ENCODE measurements around the gene SLC13A3.

SLC13A3 gene

DNA sequence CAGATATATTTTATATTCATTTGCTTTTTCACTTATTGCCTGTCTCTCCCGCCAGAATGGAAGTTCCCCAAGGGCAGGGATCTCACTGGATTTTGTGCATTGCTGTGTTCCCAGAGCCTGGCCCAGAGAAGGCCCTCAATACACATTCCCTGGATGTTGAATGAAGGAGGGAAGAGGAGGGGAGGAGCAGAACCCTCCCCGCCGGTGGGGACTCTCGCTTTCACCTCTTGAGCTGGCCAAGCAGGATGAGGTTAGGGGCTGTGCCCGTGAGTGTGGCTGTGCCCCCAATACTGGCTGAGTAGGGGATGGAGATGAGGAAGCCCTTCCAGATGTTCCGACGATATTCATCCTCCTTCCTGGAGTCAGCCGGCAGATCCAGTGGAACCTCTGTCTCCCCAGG is 55.3 kb downstream of the SLC13A3 start:
- H3K27ac ChIP-seq: no peak overlapping the region
- in situ Hi-C loops (cut with HindIII; ENCODE audit: low pct_ligation_motif_present, low sequenced_read_pairs): no loop called here
- H3K36me3 ChIP-seq (replicated peaks): no peaks in the 10 kb centered on the region
- DNase-seq: no peak
- H3K27me3 ChIP-seq (replicated peaks): no peaks in the 10 kb centered on the region
- TF ChIP-seq, protein P1, sequence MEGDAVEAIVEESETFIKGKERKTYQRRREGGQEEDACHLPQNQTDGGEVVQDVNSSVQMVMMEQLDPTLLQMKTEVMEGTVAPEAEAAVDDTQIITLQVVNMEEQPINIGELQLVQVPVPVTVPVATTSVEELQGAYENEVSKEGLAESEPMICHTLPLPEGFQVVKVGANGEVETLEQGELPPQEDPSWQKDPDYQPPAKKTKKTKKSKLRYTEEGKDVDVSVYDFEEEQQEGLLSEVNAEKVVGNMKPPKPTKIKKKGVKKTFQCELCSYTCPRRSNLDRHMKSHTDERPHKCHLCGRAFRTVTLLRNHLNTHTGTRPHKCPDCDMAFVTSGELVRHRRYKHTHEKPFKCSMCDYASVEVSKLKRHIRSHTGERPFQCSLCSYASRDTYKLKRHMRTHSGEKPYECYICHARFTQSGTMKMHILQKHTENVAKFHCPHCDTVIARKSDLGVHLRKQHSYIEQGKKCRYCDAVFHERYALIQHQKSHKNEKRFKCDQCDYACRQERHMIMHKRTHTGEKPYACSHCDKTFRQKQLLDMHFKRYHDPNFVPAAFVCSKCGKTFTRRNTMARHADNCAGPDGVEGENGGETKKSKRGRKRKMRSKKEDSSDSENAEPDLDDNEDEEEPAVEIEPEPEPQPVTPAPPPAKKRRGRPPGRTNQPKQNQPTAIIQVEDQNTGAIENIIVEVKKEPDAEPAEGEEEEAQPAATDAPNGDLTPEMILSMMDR (IDR thresholded peaks at IDR 0.05; ENCODE audit: low read depth, low read length, missing control alignments): no peak
- H3K4me3 ChIP-seq (ENCODE audit: low read depth, low read length): no peak overlapping the region

- H3K4me3 ChIP-seq (ENCODE audit: low read depth, low read length): no peak overlapping the region
- no peaks in the 10 kb centered on the region for H3K27me3 ChIP-seq (replicated peaks)
- TF ChIP-seq, protein P1 (IDR thresholded peaks at IDR 0.05; ENCODE audit: low read depth, low read length, missing control alignments): no peak
- no peak for DNase-seq
- H3K36me3 ChIP-seq (replicated peaks): no peaks in the 10 kb centered on the region
- H3K27ac ChIP-seq: no peak overlapping the region
- in situ Hi-C loops (cut with HindIII; ENCODE audit: low pct_ligation_motif_present, low sequenced_read_pairs): no loop called here
These were observed 56.5 kb downstream of the SLC13A3 start for GRCh38 chr20:46594725-46595124.

DNA sequence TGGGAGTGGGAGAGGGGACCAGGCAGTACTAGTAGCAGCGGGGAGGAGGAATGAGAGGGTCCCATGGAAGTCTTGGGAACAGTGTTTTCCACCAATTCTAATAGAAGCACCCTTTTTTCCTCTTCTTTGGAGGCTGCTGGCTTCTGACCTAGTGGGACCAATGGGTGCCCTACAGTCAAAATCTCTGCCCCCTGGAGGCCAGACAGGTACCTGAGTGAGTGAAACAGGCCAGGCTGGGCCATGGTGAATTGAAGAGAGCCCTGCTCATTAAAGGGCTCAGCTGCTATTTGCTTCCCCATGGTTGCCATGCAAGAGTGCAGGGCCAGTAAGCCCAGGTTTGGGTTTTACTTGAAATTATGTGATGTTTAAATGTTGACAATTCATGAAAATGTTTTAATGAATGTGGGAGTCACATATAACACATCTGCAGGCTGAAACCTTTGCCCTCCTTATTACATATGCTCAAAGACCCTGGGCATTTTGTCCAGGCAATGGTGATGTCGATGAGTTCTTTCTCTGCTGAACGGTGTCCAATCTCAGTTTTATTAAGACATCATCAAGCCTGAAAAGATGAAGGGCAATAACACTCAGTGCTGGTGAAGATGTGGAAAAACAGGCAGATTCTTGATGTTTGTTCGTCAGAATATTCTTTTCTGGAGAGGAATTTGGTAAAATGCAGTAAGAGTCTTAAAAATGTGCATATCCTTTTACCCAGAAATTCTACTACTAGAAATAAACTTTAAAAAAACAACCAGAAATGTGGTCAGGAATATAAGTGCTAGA is 58.5 kb downstream of the SLC13A3 start:
- no peak overlapping the region for H3K27ac ChIP-seq
- no peak for DNase-seq
- H3K27me3 ChIP-seq (replicated peaks): no peaks in the 10 kb centered on the region
- in situ Hi-C loops (cut with HindIII; ENCODE audit: low pct_ligation_motif_present, low sequenced_read_pairs): no loop called here
- H3K36me3 ChIP-seq (replicated peaks): no peaks in the 10 kb centered on the region
- TF ChIP-seq, protein P1 (IDR thresholded peaks at IDR 0.05; ENCODE audit: low read depth, low read length, missing control alignments): no peak
- H3K4me3 ChIP-seq (ENCODE audit: low read depth, low read length): no peak overlapping the region

GRCh38 chr20:46590443-46590842 is 60.8 kb downstream of the SLC13A3 start:
- DNase-seq: no peak
- Histone ChIP-seq H3K27me3 (replicated peaks) (no peaks in the 10 kb centered on the region), H3K27ac (no peak overlapping the region), H3K4me3 (ENCODE audit: low read depth, low read length) (no peak overlapping the region), H3K36me3 (replicated peaks) (no peaks in the 10 kb centered on the region)
- TF ChIP-seq, protein P1 (IDR thresholded peaks at IDR 0.05; ENCODE audit: low read depth, low read length, missing control alignments): no peak
- in situ Hi-C loops (cut with HindIII; ENCODE audit: low pct_ligation_motif_present, low sequenced_read_pairs): no loop called here

DNA sequence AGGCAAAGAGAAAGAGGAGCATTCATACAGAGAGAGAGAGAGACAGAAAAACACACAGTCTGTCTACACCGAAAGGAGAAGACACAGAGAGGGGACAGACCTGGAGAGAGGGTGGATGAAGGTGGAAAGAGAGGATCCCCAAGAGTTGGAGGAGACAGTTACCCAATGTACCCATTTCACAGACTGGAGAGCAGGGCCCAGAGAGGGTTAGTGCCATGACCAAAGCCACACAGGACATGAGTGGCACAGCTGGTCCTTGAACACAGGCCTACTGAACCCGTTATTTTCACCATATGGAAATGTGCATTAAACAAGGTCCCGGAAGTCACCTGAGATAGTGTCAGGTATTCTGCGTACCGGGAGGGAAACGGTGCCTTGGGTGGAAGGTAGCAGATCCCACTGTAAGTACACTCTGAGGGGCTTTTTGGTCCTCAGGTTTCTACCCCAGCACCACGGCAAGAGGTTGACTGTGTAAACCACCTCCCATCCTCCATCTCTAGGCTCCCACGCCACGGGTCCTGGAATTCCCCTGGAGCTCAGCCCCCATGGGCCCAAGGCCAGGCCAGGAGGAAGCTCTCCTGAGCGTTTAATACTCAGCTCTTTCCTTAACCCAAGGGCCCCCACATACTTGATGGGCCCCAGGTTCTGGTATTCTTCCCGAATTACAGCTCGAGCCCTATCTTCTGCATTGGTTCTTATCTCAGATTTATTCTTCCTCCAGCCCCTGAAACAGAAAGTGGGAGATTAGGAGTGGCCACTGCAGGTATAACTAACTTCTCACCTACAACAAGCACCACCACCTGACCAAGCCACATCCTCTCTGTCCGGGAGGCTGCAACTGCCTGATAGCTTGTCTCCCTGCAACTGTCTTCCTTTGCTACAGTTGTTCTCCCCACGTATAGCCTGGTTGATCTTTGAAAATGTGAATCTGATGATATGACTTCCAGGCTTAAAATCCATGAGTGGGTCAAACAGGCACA is 62.4 kb downstream of the SLC13A3 start:
- DNase-seq: no peak
- no peaks in the 10 kb centered on the region for H3K27me3 ChIP-seq (replicated peaks)
- TF ChIP-seq, protein P1 (IDR thresholded peaks at IDR 0.05; ENCODE audit: low read depth, low read length, missing control alignments): no peak
- H3K4me3 ChIP-seq (ENCODE audit: low read depth, low read length): no peak overlapping the region
- in situ Hi-C loops (cut with HindIII; ENCODE audit: low pct_ligation_motif_present, low sequenced_read_pairs): no loop called here
- H3K36me3 ChIP-seq (replicated peaks): no peaks in the 10 kb centered on the region
- no peak overlapping the region for H3K27ac ChIP-seq
